HG03103 (cell line): ENCODE data around the gene NMRK1.

Experiments used
- ATAC-seq: cut with Tn5 transposase; IDR thresholded peaks from one replicate; pipeline ENCODE4 v1.9.1; 2021; ENCODE audit warnings: low read depth; ENCODE audit not compliant: unreplicated experiment

Gene NMRK1

DNA sequence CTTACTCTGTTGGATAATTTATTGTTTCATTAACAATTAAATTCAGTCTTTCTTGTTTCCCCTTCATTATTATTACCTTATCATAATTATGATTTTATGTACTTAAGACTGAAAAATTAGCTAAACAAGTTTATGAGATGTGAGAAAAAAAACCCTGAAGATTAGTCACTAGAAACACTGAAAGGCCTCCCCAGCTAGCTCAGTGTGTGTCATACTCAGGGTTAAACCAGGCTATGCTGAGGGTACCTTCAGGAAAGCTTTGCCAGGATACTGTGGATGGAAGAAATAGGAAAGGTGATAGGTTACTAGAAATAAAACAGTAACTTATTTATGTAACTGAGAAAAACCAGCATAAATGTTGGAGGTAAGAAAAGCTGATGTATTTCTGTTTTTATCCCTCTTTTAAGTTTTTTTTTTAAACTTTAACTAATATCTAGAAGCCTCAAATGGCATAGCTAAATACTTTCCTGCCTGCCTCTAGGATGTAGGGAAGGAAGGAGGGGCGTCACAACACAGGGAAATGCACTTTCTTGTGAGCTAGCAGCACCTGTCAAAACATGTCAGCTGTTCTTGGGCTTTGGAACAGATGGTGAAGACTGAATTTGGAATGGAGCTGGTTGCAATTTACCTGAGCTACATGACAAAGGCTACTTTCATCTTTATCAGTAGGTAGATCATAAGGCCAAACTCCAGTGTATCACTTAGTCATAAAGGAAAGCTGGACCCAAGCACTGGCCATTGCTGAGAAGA, 24.2 kb downstream of the NMRK1 start:
- no peak for ATAC-seq

DNA sequence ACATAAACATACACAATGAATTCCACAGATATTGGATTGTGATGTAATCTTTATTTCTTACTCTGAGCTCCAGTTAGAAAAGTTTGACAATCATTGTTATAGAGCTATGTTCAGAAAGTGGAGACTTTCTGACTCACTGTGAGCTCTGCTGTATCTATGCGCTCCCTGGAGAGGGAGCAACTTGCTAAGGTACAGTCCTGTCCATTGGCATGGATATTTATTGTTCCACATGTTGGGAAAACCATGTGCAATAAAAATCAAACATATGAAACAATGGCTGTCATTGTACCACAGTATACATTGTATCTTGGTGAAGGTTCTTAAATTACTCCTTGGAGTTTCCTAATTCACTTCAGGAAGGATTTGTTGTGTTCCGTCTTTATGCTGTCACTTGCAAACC, 26.8 kb downstream of the NMRK1 start:
- no peak for ATAC-seq

DNA sequence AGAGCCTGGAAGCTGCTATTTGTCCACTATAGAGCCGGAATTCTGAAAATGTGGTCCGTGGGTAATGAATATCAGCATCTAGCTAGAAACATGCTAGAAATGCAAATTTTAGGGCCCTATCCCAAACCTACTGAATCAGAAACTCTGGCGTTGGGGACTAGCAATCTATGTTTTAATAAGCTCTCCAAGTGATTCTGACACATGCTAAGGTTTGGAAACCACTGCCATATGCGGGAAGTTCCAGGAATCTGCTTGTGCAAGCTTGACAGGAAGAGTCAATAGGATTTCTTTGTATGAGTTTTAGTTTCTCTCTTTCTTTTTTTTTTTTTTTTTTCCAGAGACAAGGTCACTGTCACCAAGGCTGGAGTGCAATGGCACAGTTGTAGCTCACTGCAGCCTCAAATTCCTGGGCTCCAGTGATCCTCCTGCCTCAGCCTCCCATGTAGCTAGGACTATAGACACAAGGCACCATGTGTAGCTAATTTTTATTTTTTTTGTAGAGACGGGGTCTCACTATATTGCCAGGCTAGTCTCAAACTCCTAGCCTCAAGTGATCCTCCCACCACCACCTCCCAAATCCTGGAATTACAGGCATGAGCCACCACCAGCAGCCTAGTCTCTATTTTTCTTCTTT, 33.5 kb downstream of the NMRK1 start:
- ATAC-seq, result no peak

DNA sequence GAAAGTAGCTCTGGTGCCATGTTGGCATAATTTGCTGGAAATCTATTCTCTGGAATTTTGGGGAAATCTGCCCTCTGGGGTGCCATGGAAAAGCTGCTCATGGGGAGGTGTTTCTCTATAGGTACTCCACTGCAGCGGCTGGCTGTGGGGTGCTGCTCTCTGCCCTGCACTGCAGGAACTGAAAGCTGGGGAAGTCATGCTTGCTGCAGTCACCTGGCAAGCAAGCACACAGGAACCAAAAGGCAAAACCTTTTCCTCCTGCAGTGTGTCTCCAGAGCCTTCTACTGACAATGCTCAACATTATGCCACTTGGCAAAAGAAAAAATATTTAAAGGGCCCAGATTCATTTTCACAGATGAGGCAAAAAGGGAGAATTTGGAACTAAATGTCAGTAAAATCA, 34.1 kb downstream of the NMRK1 start:
- peak; percentile 100 for ATAC-seq

DNA sequence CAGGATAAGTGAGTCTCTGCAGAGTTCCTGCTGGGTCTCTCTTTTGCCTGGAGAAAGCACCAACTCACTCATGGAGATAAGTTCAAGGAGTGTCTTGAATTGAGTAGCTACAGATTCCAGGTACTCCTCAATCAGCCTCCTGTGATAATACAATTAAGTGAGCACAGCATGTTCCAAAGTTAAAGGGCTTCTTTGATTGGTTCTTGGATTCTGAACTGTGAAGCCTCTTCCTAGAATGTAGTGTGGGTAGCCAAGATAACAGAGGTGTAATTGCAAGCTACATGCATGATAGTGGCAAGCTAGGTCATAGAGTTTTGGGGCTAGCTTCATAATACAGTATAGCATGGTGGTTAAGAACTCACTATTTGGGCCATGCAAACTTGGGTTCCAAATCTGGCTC, 36.7 kb downstream of the NMRK1 start:
- ATAC-seq, result no peak

DNA sequence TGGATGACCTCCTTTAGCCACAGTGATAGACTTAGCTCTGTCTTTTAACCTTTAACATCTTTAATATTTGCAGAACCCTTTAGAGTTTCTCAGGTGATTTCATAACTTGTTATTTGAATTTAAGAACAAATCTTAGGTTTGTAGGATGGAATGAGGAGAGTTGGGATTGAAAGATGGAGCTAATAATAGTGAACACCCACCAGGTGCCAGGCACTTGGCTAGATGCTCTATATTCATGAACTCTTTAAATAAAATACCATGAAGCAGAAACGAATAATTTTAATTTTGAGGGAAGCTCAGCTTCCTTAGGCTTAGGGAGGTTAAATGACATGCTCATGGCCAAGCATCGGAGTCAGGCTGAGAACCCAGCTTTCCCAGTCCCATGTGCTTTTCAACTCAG, 40.4 kb downstream of the NMRK1 start:
- ATAC-seq, result no peak

DNA sequence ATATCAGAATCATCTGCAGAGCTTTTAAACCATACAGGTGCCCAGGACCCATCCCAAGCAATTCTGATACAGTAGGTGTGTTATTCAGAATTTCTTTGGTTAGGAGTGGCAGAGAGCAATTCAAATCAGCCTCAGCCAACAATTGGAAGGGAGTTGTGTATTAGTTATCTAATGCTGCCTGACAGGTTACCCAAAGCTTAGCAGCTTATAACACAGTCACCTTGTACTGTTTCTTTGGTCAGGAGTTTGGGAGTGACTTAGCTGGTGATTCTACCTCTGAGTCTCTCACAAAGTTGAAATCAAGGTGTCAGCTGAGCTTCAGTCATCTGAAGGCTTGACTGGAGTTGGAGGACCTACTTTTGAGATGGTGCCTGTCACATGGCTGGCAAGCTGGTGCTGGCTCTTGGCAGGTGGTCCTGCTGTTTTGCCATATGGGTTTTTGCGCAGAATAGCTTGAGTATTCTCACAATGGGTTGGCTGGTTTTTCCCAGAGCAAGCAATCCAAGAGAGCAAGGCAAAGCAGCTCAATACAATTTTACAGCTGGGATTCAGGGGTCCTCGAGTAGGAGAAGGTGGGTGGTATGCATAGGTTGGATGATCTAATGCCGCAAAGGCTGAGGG, 41.1 kb downstream of the NMRK1 start:
- ATAC-seq, result no peak

DNA sequence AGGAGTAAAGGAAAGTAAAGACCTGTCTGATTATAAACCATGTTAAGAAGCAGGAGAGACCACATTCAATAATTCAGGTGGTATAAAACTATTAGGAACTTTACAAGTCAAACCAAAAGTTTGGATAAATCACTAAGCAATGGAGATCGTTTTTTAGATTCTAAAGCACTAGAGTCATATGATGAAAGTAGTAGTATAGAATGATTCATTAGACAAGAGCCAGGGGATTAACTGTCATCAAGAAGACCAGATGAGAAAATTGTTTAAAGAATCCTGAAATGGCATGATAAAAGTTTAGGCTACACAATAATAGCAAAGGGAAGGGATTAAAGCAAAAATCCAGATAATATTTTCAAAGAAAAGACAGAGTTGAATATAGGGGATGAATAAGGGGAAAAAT, 46.9 kb downstream of the NMRK1 start:
- no peak for ATAC-seq

DNA sequence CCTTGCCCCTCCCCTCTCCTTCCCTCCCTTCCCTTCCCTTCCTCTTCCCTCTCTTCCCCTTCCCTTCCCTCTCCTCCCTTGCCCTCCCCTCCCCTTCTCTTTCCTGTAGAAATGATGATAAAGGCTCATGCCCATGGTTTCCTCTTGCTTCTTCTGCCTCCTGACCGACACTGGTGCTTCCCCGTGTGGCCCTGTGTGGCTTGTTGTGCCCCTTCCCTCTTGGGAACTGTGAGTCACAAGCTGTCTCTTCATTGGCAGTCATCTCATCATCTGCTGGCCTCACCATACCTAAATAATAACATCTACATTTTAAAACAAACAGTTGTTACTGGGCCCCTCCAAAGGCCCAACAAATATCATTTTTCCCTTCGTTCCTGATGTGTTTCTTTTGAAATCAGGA, 48.2 kb downstream of the NMRK1 start:
- no peak for ATAC-seq

DNA sequence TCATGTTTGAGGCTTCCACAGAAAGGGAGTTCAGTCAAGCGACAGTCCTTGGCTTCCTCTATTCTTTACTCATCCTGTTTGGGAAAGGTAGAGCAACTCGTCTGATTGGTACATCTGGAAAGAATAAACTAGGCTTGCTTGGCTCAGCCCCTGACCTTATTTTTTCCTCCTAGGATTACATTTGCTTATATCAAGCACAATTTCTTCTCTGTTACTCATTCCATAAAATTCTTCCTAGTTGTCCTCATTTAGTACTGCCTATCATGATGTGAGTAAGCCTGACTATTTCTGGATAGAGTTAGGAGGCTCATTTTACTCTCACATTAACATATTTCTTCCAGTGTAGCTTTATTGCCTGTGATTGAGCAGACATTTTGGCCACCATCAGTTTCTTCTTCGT, 48.9 kb downstream of the NMRK1 start:
- ATAC-seq, result no peak

DNA sequence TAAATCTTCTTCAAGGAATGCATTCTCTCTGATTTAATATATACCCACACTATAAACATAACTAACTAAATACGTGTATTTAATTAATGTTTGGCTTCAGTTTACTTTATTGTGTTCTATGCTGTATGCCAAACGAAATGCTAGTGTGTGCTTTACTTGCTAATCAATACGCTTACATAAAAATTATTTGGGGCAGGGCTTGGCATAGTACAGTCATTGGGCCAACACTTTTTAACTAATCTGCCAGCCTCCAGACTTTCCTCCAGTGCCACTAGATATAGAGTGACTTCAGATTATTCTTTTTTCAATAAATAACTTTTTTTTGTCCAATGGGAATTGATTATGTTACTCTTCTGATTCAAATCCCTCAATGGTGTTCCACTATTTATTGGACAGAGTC, 51.2 kb downstream of the NMRK1 start:
- ATAC-seq, result no peak

DNA sequence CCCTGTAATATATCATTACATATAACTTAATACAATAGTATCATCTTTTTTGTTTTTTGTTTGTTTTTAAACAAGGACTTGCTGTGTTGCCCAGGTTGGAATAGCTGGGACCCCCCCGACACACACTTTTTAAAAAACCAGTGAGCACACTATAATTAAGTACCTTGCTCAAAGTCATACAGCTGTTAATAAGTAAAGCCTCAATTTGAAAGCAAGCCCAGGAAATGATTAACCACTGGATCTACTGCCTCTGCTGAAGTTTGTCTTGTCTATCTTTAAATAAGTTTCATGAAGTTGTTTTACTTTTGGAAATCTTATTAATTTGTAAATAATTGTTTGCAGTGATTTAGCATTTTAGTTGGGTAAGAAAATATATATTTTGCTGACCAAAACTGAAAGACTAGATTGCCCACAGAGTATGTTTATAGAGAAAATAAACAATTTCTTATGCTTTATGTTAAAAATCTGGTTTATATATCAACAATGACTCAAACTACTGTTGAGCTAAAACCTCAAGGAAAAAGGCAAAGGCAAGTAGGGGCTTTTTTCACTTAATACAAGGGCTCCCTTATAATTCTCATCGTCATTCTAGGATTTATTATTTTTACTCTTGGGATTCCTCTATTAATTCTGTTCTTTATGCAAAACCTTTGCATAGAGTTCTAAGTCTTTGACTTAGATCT, 54.0 kb downstream of the NMRK1 start:
- no peak for ATAC-seq

DNA sequence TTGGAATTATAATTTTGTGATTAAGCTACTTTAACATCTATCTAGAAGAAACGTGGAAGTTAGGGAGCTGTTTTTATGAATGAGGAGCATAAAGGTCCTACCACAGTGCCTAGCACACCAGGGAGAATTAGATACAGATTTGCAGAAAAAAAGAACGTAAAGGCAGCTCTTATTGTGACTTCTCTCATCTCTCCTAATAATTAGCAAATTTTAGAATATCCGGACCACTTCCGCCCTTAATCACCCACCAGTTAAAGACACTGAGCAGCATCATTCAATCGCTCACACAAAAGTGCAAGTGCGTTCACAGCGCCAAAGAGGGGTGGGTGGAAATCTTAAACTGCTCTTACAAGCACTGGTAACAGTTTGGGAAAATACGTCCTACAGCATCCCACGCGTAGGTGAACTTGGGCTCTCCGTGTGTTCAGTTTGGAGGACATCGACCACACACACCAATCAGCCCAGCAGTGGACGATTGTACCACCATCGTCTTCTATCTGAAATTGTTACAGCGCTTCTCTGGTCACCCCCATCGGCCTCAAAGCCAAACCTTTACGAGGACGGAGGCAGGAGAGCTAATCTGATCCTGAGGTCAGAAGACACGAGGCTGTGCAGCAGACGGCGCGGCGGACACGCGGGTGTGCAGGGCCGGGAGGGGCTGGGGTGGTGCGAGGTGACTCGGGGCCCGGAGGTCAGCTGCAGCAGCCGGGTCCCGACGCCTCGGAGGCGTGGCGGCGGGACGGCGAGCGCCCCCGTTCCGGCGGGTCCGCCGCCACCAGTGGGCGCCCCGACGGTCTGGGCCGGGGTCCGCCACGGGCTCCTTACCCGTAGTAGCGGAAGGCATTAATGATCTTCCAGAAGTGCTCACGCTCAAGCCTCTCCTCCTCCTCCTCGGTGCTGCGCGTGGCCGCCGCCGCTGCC, 60.5 kb downstream of the NMRK1 start:
- peak; percentile 37 for ATAC-seq

DNA sequence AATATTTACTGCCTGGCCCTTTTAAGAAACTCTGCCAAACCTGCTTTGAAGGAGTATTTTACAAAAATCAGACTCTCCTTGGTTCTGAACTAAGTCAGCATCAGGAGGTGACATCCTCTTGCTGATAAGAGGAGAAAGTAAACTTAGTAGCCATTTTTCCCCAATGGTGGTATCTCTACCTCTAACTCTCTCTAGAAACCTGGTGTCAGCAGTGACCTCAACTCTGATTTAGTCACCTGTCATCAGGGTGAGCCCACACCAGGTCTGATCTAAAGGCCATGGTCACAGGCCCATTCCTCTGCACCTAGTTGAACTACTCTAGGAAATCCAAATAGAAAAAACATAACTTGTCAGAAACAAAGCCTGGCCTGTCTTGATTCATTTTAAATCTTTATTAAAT, 64.1 kb downstream of the NMRK1 start:
- ATAC-seq, result no peak

DNA sequence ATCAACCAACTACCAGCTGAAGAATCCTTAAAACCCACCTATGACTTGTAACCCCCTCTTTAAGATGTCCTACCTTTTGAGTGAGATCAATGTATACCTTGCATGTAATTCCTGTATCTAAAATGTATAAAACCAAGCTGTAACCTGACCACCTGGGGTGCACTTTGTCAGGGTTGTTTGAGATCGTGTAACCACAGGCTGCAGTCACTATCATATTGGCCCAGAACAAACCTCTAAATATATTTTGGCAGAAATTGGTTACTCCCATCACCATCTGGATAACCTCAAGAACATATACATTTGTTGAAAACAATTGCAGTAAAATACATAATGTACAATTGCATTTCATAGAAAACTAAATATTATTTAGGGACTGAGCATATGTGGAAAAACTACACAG, 68.3 kb downstream of the NMRK1 start:
- ATAC-seq, result no peak

DNA sequence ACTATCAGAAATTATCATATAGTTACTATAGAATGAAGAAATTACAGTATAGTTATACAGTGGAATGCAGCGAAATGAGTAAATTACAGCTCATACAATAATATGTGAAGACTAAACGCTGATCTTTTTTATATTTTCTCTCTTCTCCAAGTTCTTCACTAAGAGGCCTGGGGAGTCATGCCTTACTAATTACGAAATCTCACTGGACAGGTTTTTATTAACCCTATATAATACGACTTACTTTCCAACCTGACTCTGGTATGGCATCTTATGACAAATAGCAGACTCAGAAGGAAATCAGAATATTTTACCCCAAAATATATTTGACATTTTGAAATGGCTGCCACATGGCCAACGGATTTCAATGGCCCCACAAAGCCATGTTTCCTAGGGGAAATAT, 68.9 kb downstream of the NMRK1 start:
- ATAC-seq, result no peak

DNA sequence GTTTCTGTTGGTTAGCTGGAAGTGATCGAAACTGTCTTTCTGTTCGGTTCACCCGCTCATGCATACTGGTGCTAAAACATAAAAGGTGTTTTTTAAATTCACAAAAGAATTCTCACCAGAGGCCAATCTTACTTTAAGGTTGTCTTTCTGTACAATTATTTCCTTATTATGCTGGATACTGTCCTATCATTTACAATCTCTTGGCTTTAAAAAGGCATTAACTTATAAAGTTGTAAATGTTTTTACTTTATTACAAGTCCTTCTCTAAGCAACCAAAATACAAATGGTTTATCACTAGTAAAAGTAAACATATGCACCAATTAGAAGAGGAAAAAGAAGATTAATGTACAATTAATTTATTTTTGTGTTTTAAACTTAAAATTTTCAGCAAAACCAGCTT, 70.6 kb downstream of the NMRK1 start:
- no peak for ATAC-seq

DNA sequence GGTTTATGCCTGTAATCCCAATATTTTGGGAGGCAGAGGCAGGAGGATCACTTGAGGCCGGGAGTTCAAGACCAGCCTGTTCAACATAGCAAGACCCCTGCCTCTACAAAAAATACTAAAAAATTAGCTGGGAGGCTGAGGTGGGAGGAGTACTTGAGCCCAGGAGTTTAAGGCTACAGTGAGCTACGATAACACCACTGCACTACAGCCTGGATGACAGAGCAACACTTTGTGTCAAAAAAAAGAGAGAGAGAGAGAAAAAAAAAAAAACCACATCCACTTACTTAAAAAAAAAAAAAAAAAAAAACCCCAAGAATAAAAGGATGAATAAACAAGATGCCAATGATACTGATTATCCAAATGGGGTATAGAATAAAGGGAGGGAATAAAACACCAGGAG, 74.2 kb downstream of the NMRK1 start:
- no peak for ATAC-seq
